HepG2 (cell line): ENCODE data around the gene MED1. TPM values are rescaled to one million over a fixed set of nuclear protein-coding genes. Genes with fewer than 3 reads are reported as not detected.

ENCODE experiments used
- BCL3 ChIP-seq: sonication (generic); formaldehyde crosslinking; IDR thresholded peaks from 2 replicates; pipeline ENCODE4 v1.5.1; 2020; ENCODE audit warnings: mild to moderate bottlenecking, missing genetic modification reagents, moderate library complexity
- CEBPG ChIP-seq: IDR thresholded peaks from 2 replicates; pipeline ENCODE4 v1.6.1; 2016
- EED ChIP-seq: sonication (generic); formaldehyde crosslinking; IDR thresholded peaks from 2 replicates; pipeline ENCODE4 v1.5.0; 2020; ENCODE audit warnings: mild to moderate bottlenecking, missing genetic modification reagents
- GATA4 ChIP-seq: sonication (generic); IDR thresholded peaks from 2 replicates; pipeline ENCODE4 v1.6.1; 2016; ENCODE audit warnings: antibody characterized with exemption, low read depth, borderline replicate concordance
- HMGXB4 ChIP-seq, 2 experiments: sonication (generic) in 1 of 2; formaldehyde crosslinking in 1 of 2; IDR thresholded peaks; 2 replicates each; pipeline versions ENCODE4 v1.4.0 to v1.6.1; 2018 to 2020; ENCODE audit warnings: missing genetic modification reagents in 2 of 2, borderline replicate concordance in 1 of 2, low read depth in 1 of 2, mild to moderate bottlenecking in 1 of 2, missing biosample characterization in 1 of 2
- IRF9 ChIP-seq: sonication (generic); formaldehyde crosslinking; IDR thresholded peaks from 2 replicates; pipeline ENCODE4 v1.8.0; 2022; ENCODE audit warnings: missing genetic modification reagents, mild to moderate bottlenecking, borderline replicate concordance
- KLF11 ChIP-seq: IDR thresholded peaks from 2 replicates; pipeline ENCODE4 v1.6.1; 2016; ENCODE audit warnings: missing compliant biosample characterization
- NKX3-1 ChIP-seq: sonication (generic); formaldehyde crosslinking; IDR thresholded peaks from 2 replicates; pipeline ENCODE4 v1.5.0; 2020; ENCODE audit warnings: missing genetic modification reagents
- PRDM10 ChIP-seq: sonication (generic); formaldehyde crosslinking; IDR thresholded peaks from 2 replicates; pipeline ENCODE4 v1.4.0; 2020; ENCODE audit warnings: low read depth, missing genetic modification reagents
- SIX1 ChIP-seq: sonication (generic); formaldehyde crosslinking; IDR thresholded peaks from 2 replicates; pipeline ENCODE4 v1.4.0; 2020; ENCODE audit warnings: missing genetic modification reagents, borderline replicate concordance
- SIX4 ChIP-seq: sonication (generic); formaldehyde crosslinking; IDR thresholded peaks from 2 replicates; pipeline ENCODE4 v1.4.0; 2020; ENCODE audit warnings: missing genetic modification reagents
- SMAD1 ChIP-seq: sonication (generic); formaldehyde crosslinking; IDR thresholded peaks from 2 replicates; pipeline ENCODE4 v1.4.0; 2020; ENCODE audit warnings: missing genetic modification reagents, low read depth, mild to moderate bottlenecking, borderline replicate concordance
- ZFP41 ChIP-seq: sonication (generic); formaldehyde crosslinking; IDR thresholded peaks from 2 replicates; pipeline ENCODE4 v1.4.0; 2020; ENCODE audit warnings: mild to moderate bottlenecking, missing genetic modification reagents, borderline replicate concordance
- ZNF296 ChIP-seq: sonication (generic); formaldehyde crosslinking; conservative IDR thresholded peaks from 2 replicates; pipeline ENCODE4 v1.5.0; 2020; ENCODE audit warnings: mild to moderate bottlenecking, missing genetic modification reagents
- ZNF777 ChIP-seq: sonication (generic); formaldehyde crosslinking; IDR thresholded peaks from 2 replicates; pipeline ENCODE4 v1.4.0; 2020; ENCODE audit warnings: missing genetic modification reagents
- ZNF839 ChIP-seq: sonication (generic); formaldehyde crosslinking; IDR thresholded peaks from 2 replicates; pipeline ENCODE4 v1.4.0; 2020; ENCODE audit warnings: missing genetic modification reagents, mild to moderate bottlenecking, borderline replicate concordance
- polyA plus RNA-seq, 8 experiments: library from polyadenylated mRNA; depleted of rRNA in 3 of 8; stranded (reverse) in 7 of 8; unstranded in 1 of 8; fragments of >200 nt; fragmentation: Illumina TruSeq in 4 of 8; extraction: Trizol in 4 of 8; gene quantifications; 2 replicates each; pipeline versions ENCODE4 v1.2.1 to v1.2.3, GENCODE V29; 2011 to 2016; ENCODE audit warnings: low read depth in 4 of 8, missing spikeins in 1 of 8, mixed read lengths in 1 of 8; ENCODE audit not compliant: insufficient read depth in 1 of 8
- total RNA-seq, 5 experiments: library from RNA; depleted of rRNA; stranded (reverse); fragments of >200 nt; fragmentation: Illumina TruSeq; extraction: Trizol; gene quantifications; 2 replicates each; pipeline ENCODE4 v1.2.3, GENCODE V29; 2016; ENCODE audit warnings: low read depth in 1 of 5

The MED1 gene
- total and polyA plus RNA-seq, 2 of the 13 experiments (the other 11 are each of a cell fraction or from before 2014, with no cell fraction given) = 37.5 to 40.1 TPM

- TF ChIP-seq PRDM10 (CRISPR knock-in tag) (no peak), HMGXB4 (CRISPR knock-in tag; IDR thresholded peaks at IDR 0.05; ENCODE audit: borderline replicate concordance in 1 of 2, low read depth in 1 of 2) (peak in 1 of 2 experiments; percentile 36; a peak in 1 of 4 replicates), ZNF839 (CRISPR knock-in tag) (no peak), BCL3 (CRISPR knock-in tag) (no peak), SIX4 (no peak), NKX3-1 (CRISPR knock-in tag) (no peak; the same call in 1 of the 2 replicates), CEBPG (CRISPR knock-in tag) (0 out of 2 replicates have a peak, but pooled peaks have one; percentile 9), SMAD1 (no peak), ZNF296 (CRISPR knock-in tag) (no peak), IRF9 (CRISPR knock-in tag) (no peak), ZNF777 (no peak), KLF11 (peak; percentile 84; the same call in 1 of the 2 replicates), ZFP41 (CRISPR knock-in tag) (no peak), EED (CRISPR knock-in tag) (no peak), GATA4 (no peak), SIX1 (CRISPR knock-in tag) (0 out of 2 replicates have a peak, but pooled peaks have one; percentile 18)
Observed at GRCh38 chr17:39402244-39402889, 48.7 kb downstream of the MED1 start (continued).
